Naive thymus-derived CD8-positive, alpha-beta T cell (primary cell): Measurements from ENCODE around the gene GPRC5B. TPM values are rescaled to one million over a fixed set of nuclear protein-coding genes. Genes with fewer than 3 reads are reported as not detected.
A peak's percentile ranks its signal among the peaks of the same experiment; 100 is the strongest.

Source experiments
- ATAC-seq, 2 donors: fragments of 150-1000 bp; cut with Tn5 transposase in 1 of 2; sonication (Bioruptor Pico), chemical (Tn5 transposase) in 1 of 2; 1 replicate in 1 of 2; 2 replicates in 1 of 2; pipeline ENCODE4 v1.10.0; 2021; ENCODE audit warnings: mild to moderate bottlenecking in 2 of 2, moderate library complexity in 2 of 2
- POLR2A ChIA-PET: fragments of 350-600 bp; sonication (Branson Sonifier 250); formaldehyde crosslinking; loops from one replicate; lab custom pipeline; 2021; ENCODE audit warnings: antibody characterized with exemption; lab: Charles Lee
- DNase-seq, 10 donors: peaks; one replicate each; pipeline versions ENCODE4 v3.0.0 to v3.0.0-alpha.2; 2020 to 2022
- H3K27ac Mint-ChIP-seq, 10 donors: one replicate each; pipeline ENCODE4 v1.8.0; 2020 to 2022; ENCODE audit warnings: mild to moderate bottlenecking in 10 of 10, mixed read lengths in 10 of 10, moderate library complexity in 4 of 10, inconsistent platforms in 1 of 10
- H3K27me3 Mint-ChIP-seq, 5 donors: one replicate each; pipeline ENCODE4 v1.8.0; 2021 to 2022; ENCODE audit warnings: mixed read lengths in 5 of 5
- H3K36me3 Mint-ChIP-seq, 3 donors: one replicate each; pipeline ENCODE4 v1.8.0; 2020 to 2022; ENCODE audit warnings: mixed read lengths in 3 of 3, mild to moderate bottlenecking in 2 of 3, inconsistent platforms in 1 of 3
- H3K4me1 Mint-ChIP-seq, 4 donors: one replicate each; pipeline ENCODE4 v1.8.0; 2021 to 2022; ENCODE audit warnings: mixed read lengths in 4 of 4
- H3K4me3 Mint-ChIP-seq, 10 donors: one replicate each; pipeline ENCODE4 v1.8.0; 2020 to 2022; ENCODE audit warnings: mild to moderate bottlenecking in 10 of 10, mixed read lengths in 10 of 10, moderate library complexity in 6 of 10, inconsistent platforms in 1 of 10
- H3K9me3 Mint-ChIP-seq, 9 donors: one replicate each; pipeline ENCODE4 v1.8.0; 2020 to 2022; ENCODE audit warnings: mixed read lengths in 9 of 9, mild to moderate bottlenecking in 3 of 9, inconsistent platforms in 1 of 9, moderate library complexity in 1 of 9
- polyA plus RNA-seq, 3 donors: library from polyadenylated mRNA; unstranded; fragments of 300-500 nt; fragmentation: Illumina TruSeq; gene quantifications; one replicate each; pipeline ENCODE4 v1.2.3, GENCODE V29; 2021
- total RNA-seq, 8 experiments: library from RNA in 2 of 8; stranded (reverse) in 2 of 8; gene quantifications; one replicate each; pipeline ENCODE4 v1.2.3 and lab custom pipeline; 2021 to 2026

Gene GPRC5B
- total and polyA plus RNA-seq, 5 experiments from 2014 or later, result 0.10 to 1.2 TPM; not detected in 3

DNA sequence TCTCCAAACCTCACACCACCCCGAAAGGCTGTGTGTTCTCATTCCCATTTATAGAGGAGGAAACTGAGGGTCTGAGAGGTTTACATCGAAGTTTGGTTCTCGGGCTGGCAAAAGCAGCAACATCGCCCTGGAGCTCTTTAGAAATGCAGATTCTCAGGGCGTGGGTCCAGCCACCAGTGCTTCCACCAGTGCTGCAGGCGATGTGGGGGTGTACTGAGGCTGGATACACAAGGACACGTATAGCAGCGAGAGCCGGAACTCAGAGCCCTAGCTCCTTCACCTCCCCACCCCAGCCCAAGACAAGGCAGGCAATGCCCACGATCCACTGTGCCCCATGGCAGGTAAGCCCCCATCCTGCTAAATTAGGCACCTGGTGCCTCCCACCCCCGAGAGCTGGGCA is 5.9 kb downstream of the GPRC5B start:
- Mint-ChIP-seq H3K27me3 (peaks cover 13 to 51% (median 31%) of the 10 kb centered on the region in 5 donors), H3K4me1 (peaks cover 6 to 8% (median 7%) of the 10 kb centered on the region in 4 donors), H3K36me3 (no peaks in the 10 kb centered on the region), H3K4me3 (no peak overlapping the region), H3K27ac (no peak overlapping the region), H3K9me3 (no peaks in the 10 kb centered on the region)
- DNase-seq (no peak), ATAC-seq (no peak)
- POLR2A ChIA-PET, result no interaction called here

DNA sequence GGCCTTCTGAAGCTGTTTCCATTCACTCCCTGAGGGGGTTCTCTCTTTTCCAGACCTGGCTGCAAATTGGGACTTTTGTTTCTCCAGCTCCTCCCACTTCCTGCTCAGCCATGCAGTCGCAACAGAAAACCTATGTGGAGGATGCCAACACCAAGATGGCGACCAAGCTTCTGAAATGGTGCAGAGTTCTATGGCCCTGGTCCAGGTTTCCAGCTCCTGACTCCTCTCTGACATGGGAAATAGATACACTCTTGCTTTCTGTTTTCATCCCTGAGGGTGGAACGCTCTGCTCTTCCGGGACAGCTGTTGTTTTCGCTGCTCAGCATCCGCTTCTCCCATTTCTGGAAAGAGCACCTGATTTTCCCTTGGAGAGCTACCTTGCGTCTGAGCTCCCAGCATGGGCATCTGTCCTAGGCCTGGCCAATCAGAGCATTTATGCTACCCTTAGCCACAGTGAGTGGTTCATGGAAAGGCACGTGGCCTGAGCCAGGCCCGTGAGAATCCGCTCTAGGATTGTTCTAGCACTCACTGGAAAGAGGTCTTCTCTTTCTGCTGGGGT is 8.1 kb downstream of the GPRC5B start:
- DNase-seq (no peak), ATAC-seq (no peak)
- Mint-ChIP-seq H3K4me3 (no peak overlapping the region), H3K4me1 (peaks cover 0 to 4% (median 0%) of the 10 kb centered on the region in 4 donors), H3K9me3 (no peaks in the 10 kb centered on the region), H3K27ac (no peak overlapping the region), H3K36me3 (no peaks in the 10 kb centered on the region), H3K27me3 (peaks cover 3 to 31% (median 15%) of the 10 kb centered on the region in 5 donors)
- POLR2A ChIA-PET, result no interaction called here

DNA sequence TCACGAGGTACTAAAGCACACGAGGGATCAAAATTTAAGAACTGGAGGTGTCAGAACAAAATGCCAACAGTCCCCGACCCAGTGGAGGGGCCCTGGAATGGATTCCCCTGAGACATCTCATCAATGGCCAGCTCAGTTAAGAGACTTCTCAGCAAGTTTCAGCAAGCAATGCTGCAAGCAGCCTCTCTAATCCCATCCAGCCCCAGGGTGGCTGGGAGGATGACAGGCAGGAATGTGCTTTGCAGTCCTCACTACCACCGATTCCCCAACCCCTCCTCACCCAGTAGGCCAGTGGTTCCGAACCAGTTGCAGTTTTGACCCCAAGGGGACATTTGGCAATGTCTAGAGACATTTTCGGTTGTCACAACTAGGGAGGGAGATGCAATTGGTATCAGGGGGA is 8.7 kb downstream of the GPRC5B start:
- Mint-ChIP-seq H3K4me1 (peaks cover 0 to 4% (median 0%) of the 10 kb centered on the region in 4 donors), H3K9me3 (no peaks in the 10 kb centered on the region), H3K4me3 (no peak overlapping the region), H3K36me3 (no peaks in the 10 kb centered on the region), H3K27me3 (peaks cover under 1 to 24% (median 11%) of the 10 kb centered on the region in 5 donors), H3K27ac (no peak overlapping the region)
- POLR2A ChIA-PET, result no interaction called here
- ATAC-seq (no peak), DNase-seq (no peak)

DNA sequence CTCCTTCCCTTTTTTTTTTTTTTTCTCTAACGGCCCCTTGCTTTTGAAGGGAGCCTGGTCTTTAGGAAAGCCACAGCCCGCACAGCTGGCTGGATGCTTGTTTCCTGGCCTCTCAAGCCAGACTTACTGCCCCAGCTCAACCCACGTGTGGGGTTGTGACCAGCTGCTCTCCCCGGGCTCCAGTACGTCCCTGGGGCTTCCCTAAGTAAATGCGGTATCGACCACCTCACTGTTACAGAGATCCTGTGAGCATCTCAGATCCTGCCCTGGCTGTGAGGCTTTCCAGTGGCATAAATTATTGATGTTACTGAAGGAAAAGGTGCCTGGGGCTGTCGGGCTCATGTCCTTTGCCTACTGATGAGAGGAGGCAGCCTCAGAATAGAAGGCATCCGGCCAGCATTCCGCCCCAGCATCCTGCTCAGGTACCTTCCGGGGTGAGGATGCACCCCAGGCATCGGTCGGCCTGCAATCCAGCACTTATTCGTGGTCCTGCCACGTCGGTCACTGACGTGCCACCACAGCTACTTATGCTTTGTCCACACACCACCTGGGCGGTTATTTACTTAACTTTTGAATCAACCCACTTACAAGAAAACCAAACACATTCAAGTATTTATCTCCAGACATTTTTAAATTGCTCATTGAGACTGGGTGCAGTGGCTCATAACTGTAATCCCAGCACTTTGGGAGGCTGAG is 9.6 kb downstream of the GPRC5B start:
- Mint-ChIP-seq H3K27ac (no peak overlapping the region), H3K9me3 (no peaks in the 10 kb centered on the region), H3K4me3 (no peak overlapping the region), H3K4me1 (peaks cover 0 to 4% (median 0%) of the 10 kb centered on the region in 4 donors), H3K27me3 (peaks cover 0 to 20% (median 10%) of the 10 kb centered on the region in 5 donors), H3K36me3 (no peaks in the 10 kb centered on the region)
- ATAC-seq (no peak), DNase-seq (no peak)
- POLR2A ChIA-PET, result no interaction called here

DNA sequence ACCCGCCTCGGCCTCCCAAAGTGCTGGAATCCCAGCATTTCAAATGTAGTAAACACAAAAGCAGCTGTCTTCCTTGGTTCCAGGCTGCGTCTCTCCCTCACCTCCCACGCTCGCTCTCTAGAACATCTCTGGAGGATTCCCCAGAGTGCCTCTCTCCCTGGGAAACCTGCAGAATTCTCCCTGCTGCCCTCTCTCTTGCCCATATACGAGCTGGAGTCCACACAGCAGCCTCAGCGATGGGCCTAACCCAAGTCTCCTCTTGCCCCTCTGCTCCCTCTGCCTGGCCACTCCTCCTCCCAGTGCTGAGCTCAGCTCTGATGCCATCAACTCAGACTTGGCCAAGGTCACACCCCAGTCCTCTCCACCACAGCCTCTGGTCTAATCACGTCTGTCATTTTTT is 10.6 kb downstream of the GPRC5B start:
- ATAC-seq, result no peak

DNA sequence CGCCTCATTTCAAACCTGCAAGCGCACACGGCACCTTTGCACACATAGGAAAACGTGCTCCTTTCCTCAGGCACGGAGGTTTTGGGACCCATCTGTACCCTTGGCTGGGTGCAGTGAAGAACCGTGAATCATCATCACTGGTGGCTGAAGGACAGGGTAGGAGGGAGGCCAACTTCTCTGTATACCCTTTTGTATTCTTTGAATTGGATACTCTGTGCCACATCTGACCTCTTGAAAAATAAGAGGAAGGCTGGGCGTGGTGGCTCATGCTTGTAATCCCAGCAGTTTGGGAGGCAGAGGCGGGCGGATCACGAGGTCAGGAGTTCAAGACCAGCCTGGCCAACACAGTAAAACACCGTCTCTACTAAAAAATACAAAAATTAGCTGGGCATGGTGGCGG is 11.7 kb downstream of the GPRC5B start:
- ATAC-seq, result no peak
- no peaks in the 10 kb centered on the region for H3K9me3 Mint-ChIP-seq

More for the DNA sequence above, 10.6 kb downstream of the GPRC5B start:
- Mint-ChIP-seq H3K4me1 (peaks cover 0 to 4% (median 0%) of the 10 kb centered on the region in 4 donors), H3K27ac (no peak overlapping the region), H3K9me3 (no peaks in the 10 kb centered on the region), H3K36me3 (no peaks in the 10 kb centered on the region), H3K27me3 (peaks cover 0 to 20% (median 6%) of the 10 kb centered on the region in 5 donors), H3K4me3 (no peak overlapping the region)
- POLR2A ChIA-PET, result no interaction called here
- no peak for DNase-seq

DNA sequence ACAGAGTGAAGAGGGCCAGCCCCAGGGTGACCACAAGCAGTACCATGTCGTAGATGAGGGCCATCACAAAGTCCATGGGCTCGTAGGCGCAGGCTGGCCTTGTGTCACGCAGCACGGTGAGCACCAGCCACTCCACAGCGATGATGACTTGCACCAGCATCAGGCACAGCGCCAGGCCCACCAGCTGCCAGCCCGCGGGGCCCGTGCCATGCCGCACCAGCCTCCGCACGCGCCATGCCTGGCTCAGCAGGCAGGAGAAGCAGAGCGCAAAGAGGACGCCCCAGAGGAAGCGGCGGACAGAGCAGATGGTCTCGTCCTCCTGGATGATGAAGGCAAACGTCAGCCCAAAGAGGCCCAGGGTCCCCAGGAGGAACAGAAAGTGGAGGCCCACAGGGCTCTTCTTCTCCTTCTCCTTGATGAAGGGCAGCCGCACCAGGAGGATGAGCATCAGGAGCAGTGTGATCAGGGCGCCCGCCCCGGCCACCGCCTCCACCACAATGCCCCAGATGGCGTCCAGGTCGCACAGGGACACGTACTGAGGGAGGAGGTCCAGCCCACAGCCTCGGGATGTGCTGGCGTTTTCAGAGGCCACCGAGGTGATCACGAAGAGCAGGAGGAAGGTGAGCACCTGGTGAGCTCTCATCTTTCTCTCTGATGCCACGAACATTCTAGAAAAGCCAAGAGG is 12.3 kb downstream of the GPRC5B start:
- Mint-ChIP-seq H3K27me3 (peaks cover 0 to 24% (median 4%) of the 10 kb centered on the region in 5 donors), H3K27ac (no peak overlapping the region), H3K9me3 (no peaks in the 10 kb centered on the region), H3K4me1 (peaks cover 0 to 4% (median 0%) of the 10 kb centered on the region in 4 donors), H3K4me3 (no peak overlapping the region), H3K36me3 (no peaks in the 10 kb centered on the region)
- POLR2A ChIA-PET, result no interaction called here
- DNase-seq (no peak), ATAC-seq (no peak)

More for the DNA sequence above, 11.7 kb downstream of the GPRC5B start:
- H3K27ac Mint-ChIP-seq, result no peak overlapping the region
- H3K4me3 Mint-ChIP-seq, result no peak overlapping the region
- no peaks in the 10 kb centered on the region for H3K36me3 Mint-ChIP-seq
- POLR2A ChIA-PET, result no interaction called here
- H3K4me1 Mint-ChIP-seq, result peaks cover 0 to 4% (median 0%) of the 10 kb centered on the region in 4 donors
- DNase-seq, result no peak
- H3K27me3 Mint-ChIP-seq, result peaks cover 0 to 28% (median 8%) of the 10 kb centered on the region in 5 donors

DNA sequence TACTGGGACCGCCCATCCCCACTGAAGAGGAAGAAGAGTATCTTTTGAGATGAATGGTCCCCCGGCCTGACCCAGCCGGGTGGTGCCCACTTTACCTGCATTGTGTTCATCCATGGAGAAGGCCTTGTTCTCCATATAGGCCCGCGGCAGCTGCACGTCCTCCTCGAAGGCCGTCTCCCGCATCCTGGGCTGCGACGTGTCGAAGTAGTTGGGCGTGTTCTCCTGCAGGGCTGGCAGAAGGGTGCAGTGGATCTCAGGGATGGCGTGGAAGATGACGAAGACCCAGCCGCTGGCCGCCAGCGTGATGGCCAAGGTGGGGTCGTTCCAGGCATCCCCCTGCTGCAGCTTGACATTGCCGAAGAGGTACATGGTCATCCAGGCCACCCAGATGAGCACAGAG is 12.9 kb downstream of the GPRC5B start:
- Mint-ChIP-seq H3K36me3 (no peaks in the 10 kb centered on the region), H3K9me3 (no peaks in the 10 kb centered on the region), H3K27me3 (peaks cover 0 to 18% (median 4%) of the 10 kb centered on the region in 5 donors), H3K4me1 (peaks cover 0 to 4% (median 0%) of the 10 kb centered on the region in 4 donors), H3K27ac (peak overlapping the region in 1 of 10 donors; percentile 33), H3K4me3 (peak overlapping the region in 1 of 10 donors; percentile 14)
- POLR2A ChIA-PET, result no interaction called here
- ATAC-seq (no peak), DNase-seq (peak in 1 of 10 donors; percentile 44)

DNA sequence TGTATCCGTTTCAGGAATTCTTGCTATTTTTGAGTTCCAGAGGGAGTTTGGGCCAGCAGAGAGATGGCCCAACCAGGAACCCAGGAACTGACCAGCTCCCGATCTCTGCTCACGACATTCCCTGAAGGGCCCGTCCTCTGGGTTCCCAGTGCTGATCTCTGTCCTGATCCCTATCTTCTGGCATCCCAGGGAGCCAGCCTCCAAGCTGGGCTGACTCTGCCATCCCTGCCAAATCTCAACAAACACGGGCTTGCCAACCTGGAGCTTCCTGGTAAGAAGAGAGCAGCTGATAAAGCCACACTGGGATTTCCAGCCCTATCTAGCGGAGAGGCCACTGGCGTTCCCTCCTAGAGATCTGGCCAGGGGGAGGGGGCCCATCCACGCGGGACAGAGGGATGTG is 16.2 kb downstream of the GPRC5B start:
- Mint-ChIP-seq H3K4me3 (no peak overlapping the region), H3K27ac (no peak overlapping the region), H3K4me1 (no peaks in the 10 kb centered on the region), H3K9me3 (no peaks in the 10 kb centered on the region), H3K36me3 (no peaks in the 10 kb centered on the region), H3K27me3 (peaks cover 0 to 8% (median 3%) of the 10 kb centered on the region in 5 donors)
- ATAC-seq, result no peak
- peak in 1 of 10 donors; percentile 41 for DNase-seq
- POLR2A ChIA-PET, result no interaction called here

DNA sequence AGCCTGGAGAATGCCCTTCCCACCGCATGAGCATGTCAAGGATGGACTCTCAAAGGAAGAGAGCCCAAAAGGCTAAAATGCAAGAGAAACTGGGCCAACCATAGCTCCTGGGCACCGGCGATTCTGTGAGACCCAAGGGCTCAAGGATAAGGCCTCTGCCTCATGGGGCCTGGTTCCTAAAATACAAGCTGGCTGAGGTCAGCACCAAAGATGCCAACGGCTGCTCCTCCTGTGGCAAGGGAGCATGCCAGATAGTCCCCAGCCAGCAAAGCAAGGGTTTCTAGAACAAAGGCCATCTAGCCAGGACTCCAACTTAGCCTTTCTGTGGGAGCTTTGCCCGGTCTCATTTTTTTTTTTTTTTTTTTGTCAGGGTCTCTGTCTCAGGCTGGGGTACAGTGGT is 20.1 kb downstream of the GPRC5B start:
- H3K4me3 Mint-ChIP-seq, result no peak overlapping the region
- no peak for ATAC-seq
- peak overlapping the region in 1 of 10 donors; percentile 41 for H3K27ac Mint-ChIP-seq
- no peaks in the 10 kb centered on the region for H3K4me1 Mint-ChIP-seq
- POLR2A ChIA-PET, result no interaction called here
- no peak for DNase-seq
- no peaks in the 10 kb centered on the region for H3K36me3 Mint-ChIP-seq
- H3K27me3 Mint-ChIP-seq, result peaks cover 0 to 8% (median 3%) of the 10 kb centered on the region in 5 donors
- H3K9me3 Mint-ChIP-seq, result no peaks in the 10 kb centered on the region

DNA sequence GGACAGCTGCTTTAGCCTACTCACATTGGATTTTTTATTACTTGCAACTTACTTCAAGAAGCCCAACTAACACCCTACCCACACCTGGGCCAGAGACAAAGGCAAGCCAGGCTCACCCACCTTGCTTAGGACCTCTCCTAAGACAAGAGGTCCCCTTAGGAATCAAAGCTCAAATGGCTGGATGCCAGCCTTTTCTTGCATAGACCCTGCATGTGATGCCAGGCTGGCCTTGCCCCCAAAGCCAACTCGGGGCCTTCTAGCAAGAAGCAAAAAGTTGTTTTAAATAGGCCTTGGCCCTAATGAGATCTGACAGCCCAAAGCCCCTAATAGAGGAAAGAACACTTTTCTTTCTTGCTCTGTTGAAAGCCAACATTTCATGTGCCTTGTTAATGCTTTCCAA is 20.7 kb downstream of the GPRC5B start:
- Mint-ChIP-seq H3K4me1 (no peaks in the 10 kb centered on the region), H3K27ac (no peak overlapping the region), H3K4me3 (no peak overlapping the region), H3K27me3 (peaks cover 0 to 8% (median 3%) of the 10 kb centered on the region in 5 donors), H3K9me3 (no peaks in the 10 kb centered on the region), H3K36me3 (no peaks in the 10 kb centered on the region)
- ATAC-seq, result no peak
- no peak for DNase-seq
- POLR2A ChIA-PET, result no interaction called here

DNA sequence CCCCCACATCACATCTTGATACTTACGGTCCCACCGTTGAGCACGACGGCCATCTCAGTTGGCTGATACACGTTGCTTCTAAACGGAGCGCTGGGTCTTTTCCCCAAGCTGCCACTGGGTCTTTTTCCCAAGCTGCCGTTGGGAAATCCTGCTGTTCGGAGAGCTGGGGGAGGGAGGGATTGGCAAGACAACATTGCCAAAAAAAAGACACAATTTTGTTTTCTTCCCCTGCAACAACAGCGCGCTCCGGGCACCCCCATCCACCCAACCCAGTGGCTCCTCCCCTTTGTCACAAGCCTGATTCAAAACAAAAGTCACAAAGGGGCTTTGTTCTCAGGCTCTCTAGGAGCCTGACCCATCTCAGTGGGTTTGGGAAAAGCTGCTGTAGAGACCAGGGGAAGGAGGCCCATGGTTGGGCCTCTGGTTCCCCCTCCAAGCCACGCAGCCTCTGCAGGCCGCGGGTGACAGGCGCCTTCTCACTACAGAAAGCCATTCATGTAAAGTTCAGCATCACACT is 22.8 kb downstream of the GPRC5B start:
- Mint-ChIP-seq H3K9me3 (no peaks in the 10 kb centered on the region), H3K27me3 (peaks cover 0 to 1% (median 0%) of the 10 kb centered on the region in 5 donors), H3K4me3 (no peak overlapping the region), H3K4me1 (no peaks in the 10 kb centered on the region), H3K27ac (no peak overlapping the region), H3K36me3 (no peaks in the 10 kb centered on the region)
- POLR2A ChIA-PET, result no interaction called here
- DNase-seq (no peak), ATAC-seq (no peak)

DNA sequence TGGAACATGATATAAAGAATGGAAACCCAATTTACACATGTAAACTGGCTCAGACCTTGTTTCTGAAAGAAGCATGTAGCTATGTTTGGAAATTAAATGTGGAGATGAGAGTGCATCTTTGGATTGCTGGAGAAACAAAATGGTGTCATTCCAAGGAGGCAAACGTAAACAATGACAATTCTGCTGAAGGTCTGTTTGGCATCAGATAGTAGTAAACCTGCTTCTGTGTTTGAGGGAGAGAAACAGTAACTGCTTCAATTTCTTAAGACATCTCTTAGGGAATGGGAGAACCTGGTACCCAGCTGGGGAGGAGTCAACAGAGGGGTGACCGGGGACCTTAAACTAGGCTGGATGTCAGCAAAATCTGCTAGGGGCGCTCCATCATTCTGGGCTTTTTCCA is 23.5 kb downstream of the GPRC5B start:
- H3K4me1 Mint-ChIP-seq, result no peaks in the 10 kb centered on the region
- peaks cover 0 to 1% (median 0%) of the 10 kb centered on the region in 5 donors for H3K27me3 Mint-ChIP-seq
- no peaks in the 10 kb centered on the region for H3K9me3 Mint-ChIP-seq
- H3K36me3 Mint-ChIP-seq, result no peaks in the 10 kb centered on the region
- POLR2A ChIA-PET, result no interaction called here
- no peak for DNase-seq
- no peak for ATAC-seq
- H3K4me3 Mint-ChIP-seq, result no peak overlapping the region
- H3K27ac Mint-ChIP-seq, result peak overlapping the region in 1 of 10 donors; percentile 7
